SK-N-SH treated with all-trans-retinoic acid at 6 μM for 48 hours (cell line): ENCODE data around the gene GLOD4.

Experiments used
- ATAC-seq: fragments of 200-7000 bp; cut with Tn5 transposase; 3 replicates; pipeline ENCODE4 v1.9.1; 2020; ENCODE audit warnings: mild to moderate bottlenecking, moderate library complexity
- ARNTL ChIP-seq: fragments of 450-650 bp; formaldehyde crosslinking; IDR thresholded peaks from 2 replicates; pipeline ENCODE4 v1.5.0; 2020; ENCODE audit warnings: low read depth, mild to moderate bottlenecking, moderate library complexity, borderline replicate concordance
- BACH2 ChIP-seq: fragments of 250-450 bp; sonication (Bioruptor Pico); IDR thresholded peaks from 2 replicates; pipeline ENCODE4 v1.9.0; 2021; ENCODE audit warnings: mild to moderate bottlenecking, borderline replicate concordance
- CSDC2 ChIP-seq: fragments of 250-450 bp; sonication (Bioruptor Pico); IDR thresholded peaks from 2 replicates; pipeline ENCODE4 v1.5.0; 2020; ENCODE audit warnings: mild to moderate bottlenecking, moderate library complexity
- ESRRG ChIP-seq: fragments of 250-450 bp; sonication (Bioruptor Pico); IDR thresholded peaks from 2 replicates; pipeline ENCODE4 v1.6.1; 2021; ENCODE audit warnings: mild to moderate bottlenecking
- GLIS3 ChIP-seq: fragments of 250-450 bp; sonication (Bioruptor Pico); IDR thresholded peaks from 2 replicates; pipeline ENCODE4 v1.5.0; 2020; ENCODE audit warnings: mild to moderate bottlenecking, moderate library complexity
- OSR1 ChIP-seq: fragments of 250-450 bp; sonication (Bioruptor Pico); IDR thresholded peaks from 2 replicates; pipeline ENCODE4 v1.8.0; 2022; ENCODE audit warnings: moderate library complexity, mild to moderate bottlenecking, inconsistent platforms
- PPARA ChIP-seq: fragments of 250-450 bp; sonication (Bioruptor Pico); IDR thresholded peaks from 2 replicates; pipeline ENCODE4 v1.5.0; 2020; ENCODE audit warnings: mild to moderate bottlenecking, borderline replicate concordance
- RARB ChIP-seq: fragments of 250-450 bp; sonication (Bioruptor Pico); IDR thresholded peaks from 2 replicates; pipeline ENCODE4 v1.8.0; 2021; ENCODE audit warnings: mild to moderate bottlenecking, moderate library complexity
- SNAI2 ChIP-seq: fragments of 250-450 bp; sonication (Bioruptor Pico); IDR thresholded peaks from 2 replicates; pipeline ENCODE4 v1.5.0; 2020; ENCODE audit warnings: mild to moderate bottlenecking, moderate library complexity
- TCF4 ChIP-seq: fragments of 250-450 bp; sonication (Bioruptor Pico); IDR thresholded peaks from 2 replicates; pipeline ENCODE4 v1.8.0; 2021; ENCODE audit warnings: mild to moderate bottlenecking, moderate library complexity, borderline replicate concordance
- TOX ChIP-seq: fragments of 250-450 bp; sonication (Bioruptor Pico); IDR thresholded peaks from 2 replicates; pipeline ENCODE4 v1.8.0; 2021; ENCODE audit warnings: mild to moderate bottlenecking, moderate library complexity, borderline replicate concordance
- ZC3H10 ChIP-seq: fragments of 250-450 bp; sonication (Bioruptor Pico); IDR thresholded peaks from 2 replicates; pipeline ENCODE4 v1.5.1; 2021; ENCODE audit warnings: mild to moderate bottlenecking, moderate library complexity
- ZFP3 ChIP-seq: fragments of 250-450 bp; sonication (Bioruptor Pico); IDR thresholded peaks from 2 replicates; pipeline ENCODE4 v1.5.0; 2020; ENCODE audit warnings: mild to moderate bottlenecking, moderate library complexity
- ZFP30 ChIP-seq: fragments of 450-650 bp; formaldehyde crosslinking; IDR thresholded peaks from 2 replicates; pipeline ENCODE4 v1.5.0; 2022; ENCODE audit warnings: mild to moderate bottlenecking, moderate library complexity
- ZNF565 ChIP-seq: fragments of 450-650 bp; formaldehyde crosslinking; conservative IDR thresholded peaks from 2 replicates; pipeline ENCODE4 v1.5.0; 2020; ENCODE audit warnings: low read depth, mild to moderate bottlenecking, moderate library complexity
- ZNF70 ChIP-seq: fragments of 450-650 bp; formaldehyde crosslinking; IDR thresholded peaks from 2 replicates; pipeline ENCODE4 v1.5.0; 2020; ENCODE audit warnings: mild to moderate bottlenecking, moderate library complexity
- ZNF8 ChIP-seq: fragments of 450-650 bp; formaldehyde crosslinking; IDR thresholded peaks from 2 replicates; pipeline ENCODE4 v1.5.0; 2020; ENCODE audit warnings: mild to moderate bottlenecking, moderate library complexity
- TF ChIP-seq, protein P1 (sequence below): fragments of 250-450 bp; sonication (Bioruptor Pico); IDR thresholded peaks from 2 replicates; pipeline ENCODE4 v1.8.0; 2020; ENCODE audit warnings: mild to moderate bottlenecking, moderate library complexity, borderline replicate concordance
- TF ChIP-seq, protein P2 (sequence below): fragments of 250-450 bp; sonication (Bioruptor Pico); IDR thresholded peaks from 2 replicates; pipeline ENCODE4 v1.5.1; 2020; ENCODE audit warnings: low read depth, mild to moderate bottlenecking, moderate library complexity
- TF ChIP-seq, protein P3 (sequence below): fragments of 250-450 bp; sonication (Bioruptor Pico); IDR thresholded peaks from 2 replicates; pipeline ENCODE4 v1.8.0; 2021; ENCODE audit warnings: low read depth, mild to moderate bottlenecking, moderate library complexity, borderline replicate concordance
- TF ChIP-seq, protein P4 (sequence below): fragments of 250-450 bp; sonication (Bioruptor Pico); IDR thresholded peaks from 2 replicates; pipeline ENCODE4 v1.5.1; 2021; ENCODE audit warnings: mild to moderate bottlenecking, moderate library complexity

Gene GLOD4

DNA sequence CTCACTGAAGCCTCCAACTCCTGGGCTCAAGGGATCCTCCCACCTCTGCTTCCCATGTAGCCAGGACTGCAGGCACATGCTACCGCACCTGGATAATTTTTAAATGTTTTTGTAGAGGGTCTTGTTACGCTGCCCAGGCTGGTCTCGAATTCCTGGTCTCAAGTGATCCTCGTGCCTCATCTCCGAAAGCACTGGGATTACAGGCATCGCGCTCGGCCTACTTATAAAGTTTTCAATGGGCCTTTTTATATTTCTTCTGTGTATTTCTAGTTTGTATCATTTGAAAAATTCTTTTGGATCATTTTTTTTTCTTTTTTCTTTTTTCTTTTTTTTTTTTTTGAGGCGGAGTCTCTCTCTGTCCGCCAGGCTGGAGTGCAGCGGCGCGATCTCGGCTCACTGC lies 57.0 kb downstream of the GLOD4 start:
- ATAC-seq, result no peak
- TF ChIP-seq ZFP3 (CRISPR knock-in tag) (no peak), ZFP30 (CRISPR knock-in tag) (no peak), SNAI2 (CRISPR knock-in tag) (no peak), ZNF565 (CRISPR knock-in tag) (no peak), TOX (no peak), ZNF8 (CRISPR knock-in tag) (no peak), TCF4 (no peak), CSDC2 (CRISPR knock-in tag) (no peak), ARNTL (no peak), OSR1 (CRISPR knock-in tag) (no peak)
- TF ChIP-seq, protein P1, sequence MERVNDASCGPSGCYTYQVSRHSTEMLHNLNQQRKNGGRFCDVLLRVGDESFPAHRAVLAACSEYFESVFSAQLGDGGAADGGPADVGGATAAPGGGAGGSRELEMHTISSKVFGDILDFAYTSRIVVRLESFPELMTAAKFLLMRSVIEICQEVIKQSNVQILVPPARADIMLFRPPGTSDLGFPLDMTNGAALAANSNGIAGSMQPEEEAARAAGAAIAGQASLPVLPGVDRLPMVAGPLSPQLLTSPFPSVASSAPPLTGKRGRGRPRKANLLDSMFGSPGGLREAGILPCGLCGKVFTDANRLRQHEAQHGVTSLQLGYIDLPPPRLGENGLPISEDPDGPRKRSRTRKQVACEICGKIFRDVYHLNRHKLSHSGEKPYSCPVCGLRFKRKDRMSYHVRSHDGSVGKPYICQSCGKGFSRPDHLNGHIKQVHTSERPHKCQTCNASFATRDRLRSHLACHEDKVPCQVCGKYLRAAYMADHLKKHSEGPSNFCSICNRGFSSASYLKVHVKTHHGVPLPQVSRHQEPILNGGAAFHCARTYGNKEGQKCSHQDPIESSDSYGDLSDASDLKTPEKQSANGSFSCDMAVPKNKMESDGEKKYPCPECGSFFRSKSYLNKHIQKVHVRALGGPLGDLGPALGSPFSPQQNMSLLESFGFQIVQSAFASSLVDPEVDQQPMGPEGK (CRISPR knock-in tag), result no peak
- TF ChIP-seq, protein P2, sequence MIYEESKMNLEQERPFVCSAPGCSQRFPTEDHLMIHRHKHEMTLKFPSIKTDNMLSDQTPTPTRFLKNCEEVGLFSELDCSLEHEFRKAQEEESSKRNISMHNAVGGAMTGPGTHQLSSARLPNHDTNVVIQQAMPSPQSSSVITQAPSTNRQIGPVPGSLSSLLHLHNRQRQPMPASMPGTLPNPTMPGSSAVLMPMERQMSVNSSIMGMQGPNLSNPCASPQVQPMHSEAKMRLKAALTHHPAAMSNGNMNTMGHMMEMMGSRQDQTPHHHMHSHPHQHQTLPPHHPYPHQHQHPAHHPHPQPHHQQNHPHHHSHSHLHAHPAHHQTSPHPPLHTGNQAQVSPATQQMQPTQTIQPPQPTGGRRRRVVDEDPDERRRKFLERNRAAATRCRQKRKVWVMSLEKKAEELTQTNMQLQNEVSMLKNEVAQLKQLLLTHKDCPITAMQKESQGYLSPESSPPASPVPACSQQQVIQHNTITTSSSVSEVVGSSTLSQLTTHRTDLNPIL (CRISPR knock-in tag), result no peak
- TF ChIP-seq, protein P3, sequence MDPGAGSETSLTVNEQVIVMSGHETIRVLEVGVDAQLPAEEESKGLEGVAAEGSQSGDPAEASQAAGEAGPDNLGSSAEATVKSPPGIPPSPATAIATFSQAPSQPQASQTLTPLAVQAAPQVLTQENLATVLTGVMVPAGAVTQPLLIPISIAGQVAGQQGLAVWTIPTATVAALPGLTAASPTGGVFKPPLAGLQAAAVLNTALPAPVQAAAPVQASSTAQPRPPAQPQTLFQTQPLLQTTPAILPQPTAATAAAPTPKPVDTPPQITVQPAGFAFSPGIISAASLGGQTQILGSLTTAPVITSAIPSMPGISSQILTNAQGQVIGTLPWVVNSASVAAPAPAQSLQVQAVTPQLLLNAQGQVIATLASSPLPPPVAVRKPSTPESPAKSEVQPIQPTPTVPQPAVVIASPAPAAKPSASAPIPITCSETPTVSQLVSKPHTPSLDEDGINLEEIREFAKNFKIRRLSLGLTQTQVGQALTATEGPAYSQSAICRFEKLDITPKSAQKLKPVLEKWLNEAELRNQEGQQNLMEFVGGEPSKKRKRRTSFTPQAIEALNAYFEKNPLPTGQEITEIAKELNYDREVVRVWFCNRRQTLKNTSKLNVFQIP (CRISPR knock-in tag), result no peak

DNA sequence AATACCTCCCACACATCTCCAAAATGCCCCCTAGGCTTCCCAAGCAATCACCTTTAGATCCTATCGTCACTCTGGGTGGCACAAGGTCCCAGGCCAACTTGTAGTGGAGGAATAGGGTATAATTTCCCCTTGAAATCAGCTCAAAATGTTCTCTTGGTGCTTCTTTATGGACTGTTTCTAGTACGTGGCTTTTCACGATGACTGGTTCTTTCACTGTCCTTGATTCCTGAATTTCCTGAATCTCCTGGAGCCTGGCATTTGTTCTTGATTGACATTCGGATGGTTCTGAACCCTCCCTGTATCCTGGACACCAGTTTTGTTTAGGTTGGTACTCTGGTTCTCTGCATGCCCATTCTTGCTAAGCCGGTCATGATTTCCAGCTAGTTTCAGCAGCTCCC lies 60.5 kb downstream of the GLOD4 start:
- ATAC-seq, result no peak

More for the DNA sequence above, 60.5 kb downstream of the GLOD4 start:
- no peak for TF ChIP-seq ZFP30 (CRISPR knock-in tag)
- TF ChIP-seq GLIS3 (CRISPR knock-in tag), result no peak
- no peak for TF ChIP-seq ESRRG
- TF ChIP-seq, protein P3 (CRISPR knock-in tag), result no peak
- TF ChIP-seq, protein P1 (CRISPR knock-in tag), result no peak
- TF ChIP-seq ARNTL, result no peak
- TF ChIP-seq, protein P4, sequence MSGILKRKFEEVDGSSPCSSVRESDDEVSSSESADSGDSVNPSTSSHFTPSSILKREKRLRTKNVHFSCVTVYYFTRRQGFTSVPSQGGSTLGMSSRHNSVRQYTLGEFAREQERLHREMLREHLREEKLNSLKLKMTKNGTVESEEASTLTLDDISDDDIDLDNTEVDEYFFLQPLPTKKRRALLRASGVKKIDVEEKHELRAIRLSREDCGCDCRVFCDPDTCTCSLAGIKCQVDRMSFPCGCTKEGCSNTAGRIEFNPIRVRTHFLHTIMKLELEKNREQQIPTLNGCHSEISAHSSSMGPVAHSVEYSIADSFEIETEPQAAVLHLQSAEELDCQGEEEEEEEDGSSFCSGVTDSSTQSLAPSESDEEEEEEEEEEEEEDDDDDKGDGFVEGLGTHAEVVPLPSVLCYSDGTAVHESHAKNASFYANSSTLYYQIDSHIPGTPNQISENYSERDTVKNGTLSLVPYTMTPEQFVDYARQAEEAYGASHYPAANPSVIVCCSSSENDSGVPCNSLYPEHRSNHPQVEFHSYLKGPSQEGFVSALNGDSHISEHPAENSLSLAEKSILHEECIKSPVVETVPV (CRISPR knock-in tag), result no peak
- no peak for TF ChIP-seq TOX
- no peak for TF ChIP-seq PPARA (CRISPR knock-in tag)
- TF ChIP-seq ZNF70, result no peak
- TF ChIP-seq SNAI2 (CRISPR knock-in tag), result no peak
- TF ChIP-seq RARB, result no peak
- TF ChIP-seq CSDC2 (CRISPR knock-in tag), result no peak
- TF ChIP-seq BACH2 (CRISPR knock-in tag), result no peak
- no peak for TF ChIP-seq ZNF8 (CRISPR knock-in tag)
- no peak for TF ChIP-seq ZFP3 (CRISPR knock-in tag)
- no peak for TF ChIP-seq ZNF565 (CRISPR knock-in tag)
- no peak for TF ChIP-seq ZC3H10 (CRISPR knock-in tag)
- no peak for TF ChIP-seq TCF4
